Measurements from ENCODE around the gene SPHK2.
A peak's percentile ranks its signal among the peaks of the same experiment; 100 is the strongest.
"Not testable (repeated sequence)": the region's sequence is repeated elsewhere in the genome, so short reads cannot be mapped to it uniquely, and the experiment has no call there.

The SPHK2 gene

GRCh38 chr19:48660852-48661710, 41.8 kb downstream of the SPHK2 start:
- peak; percentile 61 for DNase-seq (ENCODE audit: low read depth)

GRCh38 chr19:48661711-48662090, 42.4 kb downstream of the SPHK2 start:
- DNase-seq (ENCODE audit: low read depth), result no peak

GRCh38 chr19:48663667-48664066, 44.4 kb downstream of the SPHK2 start:
- no peak for DNase-seq (ENCODE audit: low read depth)

DNA sequence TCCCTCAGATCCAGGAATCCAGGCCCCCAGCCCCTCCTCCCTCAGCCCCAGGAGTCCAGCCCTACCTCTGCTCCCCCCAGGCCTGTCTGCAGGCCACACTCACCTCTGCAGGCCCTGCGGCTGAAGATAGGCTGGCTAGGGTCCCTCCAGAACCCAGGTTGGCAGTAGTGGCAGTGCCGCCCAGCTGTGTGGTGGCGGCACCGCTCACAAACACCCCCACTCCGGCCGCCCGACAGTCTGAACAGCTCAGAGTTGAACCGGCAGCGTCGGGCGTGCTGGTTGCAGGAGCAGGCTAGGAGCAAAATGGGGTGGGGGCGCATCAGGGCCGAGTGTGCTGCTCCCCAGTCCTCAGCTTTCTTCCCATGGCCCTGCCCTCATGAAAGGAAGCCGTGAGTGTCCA, 45.2 kb downstream of the SPHK2 start:
- DNase-seq (ENCODE audit: low read depth), result no peak

DNA sequence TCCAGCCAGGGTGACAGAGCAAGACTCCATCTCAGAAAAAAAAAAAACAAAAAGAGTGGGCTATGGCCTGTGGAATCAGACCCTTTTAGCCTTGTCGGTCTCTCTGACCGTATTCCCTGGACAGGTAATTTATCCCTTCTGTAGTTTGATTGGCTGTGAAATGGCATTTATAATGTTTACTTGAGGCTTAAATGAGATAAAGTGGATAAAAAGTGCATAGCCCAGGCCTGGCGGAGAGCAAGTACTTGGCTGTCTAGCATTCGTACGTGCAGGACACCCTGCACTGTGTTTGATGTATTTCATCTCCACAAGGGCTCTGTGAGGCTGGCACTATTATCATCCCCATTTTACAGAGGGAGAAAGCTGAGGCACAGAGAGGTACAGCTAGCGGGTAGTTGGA, 46.5 kb downstream of the SPHK2 start:
- DNase-seq (ENCODE audit: low read depth), result no peak

DNA sequence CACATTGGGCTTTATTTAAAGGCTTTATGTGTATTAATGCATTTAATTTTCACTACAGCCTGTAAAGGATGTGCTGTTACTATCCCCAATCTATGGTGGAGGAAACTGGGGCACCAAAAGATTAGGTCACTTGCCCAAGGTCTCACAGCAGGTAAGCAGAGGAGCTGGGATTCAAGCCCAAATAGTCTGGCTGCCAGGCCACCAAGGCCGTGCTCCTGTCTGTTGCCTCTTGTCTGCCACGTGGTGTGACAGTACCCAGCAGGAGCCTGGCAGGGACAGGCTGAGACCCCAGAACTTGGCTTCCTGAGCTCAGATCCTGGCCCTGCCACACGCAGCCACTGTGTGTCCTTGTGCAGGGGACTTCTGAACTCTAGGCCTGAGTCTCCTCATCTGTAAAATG, 49.0 kb downstream of the SPHK2 start:
- no peak for DNase-seq (ENCODE audit: low read depth)

DNA sequence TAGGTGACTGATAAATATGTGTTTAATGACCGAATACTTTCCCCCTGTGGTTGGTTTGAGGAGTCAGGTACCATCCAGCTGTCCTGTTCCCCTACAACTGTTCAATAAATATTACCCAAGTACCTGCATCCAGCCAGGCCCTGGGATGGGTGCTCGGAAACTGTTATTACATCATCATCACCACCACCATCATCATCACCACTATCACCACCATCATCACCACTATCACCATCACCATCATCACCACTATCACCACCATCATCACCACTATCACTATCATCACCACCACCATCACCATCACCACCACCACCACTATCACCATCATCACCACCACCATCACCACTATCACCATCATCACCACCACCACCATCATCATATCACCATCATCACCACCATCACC, 49.5 kb downstream of the SPHK2 start:
- no peak for DNase-seq (ENCODE audit: low read depth)

- no peak for DNase-seq (ENCODE audit: low read depth)
Observed at GRCh38 chr19:48669903-48670668, 50.8 kb downstream of the SPHK2 start.

- DNase-seq (ENCODE audit: low read depth), result no peak
Observed at GRCh38 chr19:48670699-48671445, 51.6 kb downstream of the SPHK2 start.

GRCh38 chr19:48671446-48671995, 52.2 kb downstream of the SPHK2 start:
- no peak for DNase-seq (ENCODE audit: low read depth)

- no peak for DNase-seq (ENCODE audit: low read depth)
Observed at GRCh38 chr19:48672994-48673393, 53.7 kb downstream of the SPHK2 start, which contains the start of gene NTN5. TSS of gene NTN5 (minus strand) at chr19:48673017. CDS start at chr19:48670986, 2,031 bp downstream.

DNA sequence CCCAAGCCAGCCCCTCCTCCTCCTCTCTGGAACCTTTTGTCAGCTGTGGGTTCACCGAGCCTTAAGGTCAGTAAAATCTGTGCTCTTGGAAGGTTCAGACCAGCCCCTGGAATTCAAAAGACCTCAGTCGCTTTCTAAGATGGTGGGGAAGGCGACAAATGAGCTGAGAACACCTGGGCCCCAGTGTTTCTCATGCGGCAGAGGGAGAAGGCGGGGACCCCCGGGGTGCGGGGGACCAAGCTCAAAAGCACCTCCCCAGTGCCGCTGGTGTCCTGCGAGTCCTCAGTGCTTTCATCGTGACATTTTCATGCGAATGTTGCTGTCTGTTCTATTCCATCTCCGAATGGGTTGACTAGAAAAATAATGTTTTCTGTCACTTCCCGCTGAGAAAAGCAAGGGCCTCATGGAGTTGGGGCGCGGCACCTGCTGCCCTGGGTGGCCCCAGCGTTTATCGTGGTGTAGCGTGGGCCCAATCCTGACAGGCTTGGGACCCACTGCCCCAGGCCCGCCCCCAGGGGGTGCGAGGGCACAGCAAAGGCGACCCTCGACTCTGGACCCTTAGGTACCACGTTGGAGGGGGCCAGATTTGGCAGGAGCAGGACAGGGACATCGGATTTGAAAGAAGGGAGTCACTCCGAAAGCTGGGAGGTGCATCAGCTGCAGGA, 54.3 kb downstream of the SPHK2 start:
- no peak for DNase-seq (ENCODE audit: low read depth)

DNA sequence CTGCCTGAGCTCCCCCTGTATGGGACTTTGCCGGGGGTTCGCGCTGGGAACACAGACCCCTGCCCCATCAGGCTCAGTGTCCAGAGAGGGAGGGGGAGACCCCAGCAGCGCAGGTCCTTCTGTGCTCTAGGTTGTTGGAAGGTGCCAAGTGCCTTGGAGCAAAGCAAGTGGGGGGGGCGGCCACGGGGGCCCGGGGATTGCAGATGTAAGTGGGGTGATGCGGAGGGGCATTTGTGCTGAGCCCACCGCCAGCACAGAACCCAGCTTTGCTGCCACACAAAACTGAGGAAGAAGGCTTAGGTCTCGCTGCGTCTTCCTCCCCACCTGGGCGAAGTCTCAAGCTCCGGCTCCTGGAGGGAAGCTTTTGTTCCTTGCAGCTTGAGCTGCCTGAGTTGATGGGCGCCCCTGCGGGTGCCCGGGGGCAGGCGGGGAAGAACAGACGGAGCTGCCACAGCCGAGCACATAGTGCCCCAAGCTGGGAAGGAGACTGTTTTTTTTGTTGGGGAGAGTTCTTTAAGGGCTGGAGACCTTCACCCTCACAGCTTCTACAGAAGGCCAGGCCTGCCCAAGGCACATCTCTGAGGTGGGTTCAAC, 55.0 kb downstream of the SPHK2 start:
- DNase-seq (ENCODE audit: low read depth), result no peak

DNA sequence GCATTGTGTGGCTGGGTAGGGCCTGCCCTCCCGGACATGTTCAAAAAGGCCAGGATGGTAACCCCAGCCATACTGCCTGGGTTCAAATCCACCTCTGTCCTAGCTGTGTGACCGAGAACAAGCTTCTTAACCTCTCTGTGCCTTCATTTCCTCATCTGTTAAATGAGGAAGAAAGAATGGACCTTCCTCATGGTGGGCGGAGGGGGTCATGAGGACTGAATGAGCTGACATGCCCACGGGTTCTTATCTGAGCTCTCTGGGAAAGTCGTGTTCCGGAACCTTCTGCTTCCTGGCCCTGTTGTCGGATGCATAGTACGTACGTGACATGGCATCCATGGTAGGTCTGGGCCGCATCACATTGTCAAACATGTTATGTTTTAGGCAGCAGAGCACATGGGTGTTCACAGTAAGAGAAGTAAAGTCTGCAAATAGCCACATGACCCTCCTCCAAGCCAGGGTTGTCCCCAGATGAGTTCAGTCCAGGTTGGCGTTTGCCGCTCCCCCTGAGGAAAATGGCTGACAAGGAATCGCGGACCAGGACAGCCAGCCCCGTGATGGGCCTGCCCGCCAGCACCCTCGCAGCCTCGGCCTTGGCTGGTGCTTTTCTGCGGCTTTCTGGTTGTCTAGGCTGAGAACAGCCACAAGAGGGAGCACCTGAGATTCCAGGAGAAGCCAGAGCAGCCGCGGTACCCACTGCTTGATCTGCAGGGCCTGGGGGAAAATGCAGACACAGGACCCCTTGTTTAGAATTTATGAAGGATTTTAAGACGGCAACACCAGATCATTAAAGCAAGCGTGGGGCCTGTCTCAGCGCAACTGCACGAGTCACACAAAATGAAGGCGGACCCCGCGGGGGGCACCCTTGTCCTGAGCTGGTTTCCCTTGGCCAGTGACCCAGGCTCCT, 55.9 kb downstream of the SPHK2 start:
- peak; percentile 23 for DNase-seq (ENCODE audit: low read depth)

- DNase-seq (ENCODE audit: low read depth), result no peak
Observed at GRCh38 chr19:48676487-48676886, 57.2 kb downstream of the SPHK2 start.

- no peak for DNase-seq (ENCODE audit: low read depth)
Observed at GRCh38 chr19:48676887-48677286, 57.6 kb downstream of the SPHK2 start.

GRCh38 chr19:48678201-48678600, 58.9 kb downstream of the SPHK2 start:
- no peak for DNase-seq (ENCODE audit: low read depth)

- not testable (repeated sequence) for DNase-seq (ENCODE audit: low read depth)
Observed at GRCh38 chr19:48680006-48680405, 60.7 kb downstream of the SPHK2 start.

Data from GM04503 (cell line).